GM21360 (cell line): ENCODE results near the gene ALPK1.
A peak's percentile ranks its signal among the peaks of the same experiment; 100 is the strongest.
"Not testable (repeated sequence)": the region's sequence is repeated elsewhere in the genome, so short reads cannot be mapped to it uniquely, and the experiment has no call there.

Source experiments
- ATAC-seq: cut with Tn5 transposase; IDR thresholded peaks from one replicate; pipeline ENCODE4 v1.9.1; 2021; ENCODE audit warnings: mild to moderate bottlenecking, moderate library complexity; ENCODE audit not compliant: unreplicated experiment

Gene ALPK1

GRCh38 chr4:112284166-112284565 lies 13.0 kb upstream of the ALPK1 start:
- no peak for ATAC-seq

- ATAC-seq: no peak
Measured at GRCh38 chr4:112284662-112285411, 12.3 kb upstream of the ALPK1 start.

DNA sequence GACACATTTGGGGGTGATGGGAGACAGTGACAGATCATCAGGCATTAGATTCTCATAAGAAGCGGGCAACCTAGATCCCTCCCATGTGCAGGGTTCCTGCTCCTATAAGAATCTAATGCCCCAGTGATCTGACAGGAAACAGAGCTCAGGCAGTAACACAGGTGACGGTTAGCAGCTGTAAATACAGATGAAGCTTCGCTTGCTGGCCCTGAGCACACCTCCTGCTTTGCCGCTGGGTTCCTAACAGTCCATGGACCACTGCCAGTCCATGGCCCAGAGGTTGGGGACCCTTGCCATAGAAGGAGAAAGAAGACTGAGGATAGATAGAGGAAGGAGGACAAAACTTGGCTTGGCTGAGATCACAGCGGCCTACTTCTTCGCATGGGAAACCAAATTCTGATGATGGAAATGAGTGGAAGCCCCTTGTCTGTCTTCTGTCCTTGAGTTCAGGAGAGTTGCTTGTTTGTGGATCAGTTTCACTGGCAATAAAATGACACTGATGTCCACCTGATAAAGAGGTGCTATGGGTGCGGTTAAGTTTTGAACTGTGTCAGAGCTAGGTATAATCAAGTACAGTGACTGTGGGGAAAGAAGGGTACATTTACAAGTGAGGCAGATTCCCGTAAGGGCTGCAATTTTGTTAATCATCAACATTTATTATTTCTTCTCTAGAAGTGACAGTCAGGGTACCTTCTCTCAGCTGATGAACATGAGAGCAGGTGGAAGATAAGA lies 9.7 kb upstream of the ALPK1 start:
- ATAC-seq: peak; percentile 27

DNA sequence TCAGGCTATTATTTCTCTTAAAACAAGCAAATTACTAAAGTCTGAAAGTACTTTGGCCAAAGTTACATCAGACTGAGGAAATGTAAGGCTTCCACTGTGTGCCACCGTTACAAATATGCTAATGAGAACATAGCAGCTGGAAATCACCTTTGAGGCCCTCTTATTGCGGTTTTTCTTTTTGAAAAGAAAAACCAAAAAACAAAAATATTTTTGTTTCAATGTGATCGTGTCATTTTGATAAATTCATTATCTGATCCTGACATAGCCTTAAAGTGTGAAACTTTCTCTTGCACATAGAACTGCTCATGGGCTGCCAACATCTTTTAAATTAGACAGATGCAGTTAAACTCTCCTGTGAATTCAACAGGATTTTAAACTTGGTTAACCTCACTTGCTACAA lies 8.7 kb upstream of the ALPK1 start:
- peak; percentile 26 for ATAC-seq

GRCh38 chr4:112289407-112290253 lies 7.5 kb upstream of the ALPK1 start:
- no peak for ATAC-seq

GRCh38 chr4:112290341-112290740 lies 6.8 kb upstream of the ALPK1 start:
- ATAC-seq: peak; percentile 29

DNA sequence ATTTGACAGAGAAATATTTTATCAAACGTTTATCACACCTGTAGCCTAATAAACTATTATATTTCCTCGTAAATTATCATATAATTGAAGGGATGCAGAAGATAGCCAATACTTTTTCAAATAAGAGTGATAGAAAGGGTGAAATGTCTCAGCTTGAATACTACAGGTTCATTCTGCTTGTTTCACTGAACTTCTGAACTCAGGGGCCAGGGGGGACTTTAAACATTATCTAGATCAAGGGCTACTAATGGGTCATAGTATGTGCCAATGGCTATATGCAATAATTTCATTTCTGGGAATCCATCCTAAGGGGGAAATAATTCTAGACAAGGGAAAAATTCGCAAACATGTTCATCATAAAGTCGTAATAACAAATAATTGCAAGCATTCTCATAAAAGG lies 2.6 kb downstream of the ALPK1 start:
- ATAC-seq: no peak

- peak; percentile 52 for ATAC-seq
Measured at GRCh38 chr4:112302320-112303274, 5.4 kb downstream of the ALPK1 start.

GRCh38 chr4:112305477-112305876 lies 8.3 kb downstream of the ALPK1 start:
- ATAC-seq: not testable (repeated sequence)

DNA sequence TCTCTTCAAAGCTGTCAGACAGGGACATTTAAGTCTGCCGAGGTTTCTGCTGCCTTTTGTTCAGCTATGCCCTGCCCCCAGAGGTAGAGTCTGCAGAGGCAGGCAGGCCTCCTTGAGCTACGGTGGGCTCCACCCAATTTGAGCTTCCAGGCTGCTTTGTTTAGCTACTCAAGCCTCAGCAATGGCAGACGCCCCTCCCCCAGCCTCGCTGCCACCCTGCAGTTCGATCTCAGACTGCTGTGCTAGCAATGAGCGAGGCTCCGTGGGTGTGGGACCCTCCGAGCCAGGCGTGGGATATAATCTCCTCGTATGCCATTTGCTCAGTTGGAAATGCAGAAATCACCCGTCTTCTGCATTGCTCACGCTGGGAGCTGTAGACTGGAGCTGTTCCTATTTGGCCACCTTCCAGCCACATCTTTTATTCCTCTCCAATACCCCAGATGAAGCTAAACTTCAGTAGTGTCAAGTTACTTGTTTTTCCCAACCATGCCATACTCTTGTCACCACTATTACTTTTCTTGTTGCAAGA lies 12.2 kb downstream of the ALPK1 start:
- ATAC-seq: not testable (repeated sequence)

DNA sequence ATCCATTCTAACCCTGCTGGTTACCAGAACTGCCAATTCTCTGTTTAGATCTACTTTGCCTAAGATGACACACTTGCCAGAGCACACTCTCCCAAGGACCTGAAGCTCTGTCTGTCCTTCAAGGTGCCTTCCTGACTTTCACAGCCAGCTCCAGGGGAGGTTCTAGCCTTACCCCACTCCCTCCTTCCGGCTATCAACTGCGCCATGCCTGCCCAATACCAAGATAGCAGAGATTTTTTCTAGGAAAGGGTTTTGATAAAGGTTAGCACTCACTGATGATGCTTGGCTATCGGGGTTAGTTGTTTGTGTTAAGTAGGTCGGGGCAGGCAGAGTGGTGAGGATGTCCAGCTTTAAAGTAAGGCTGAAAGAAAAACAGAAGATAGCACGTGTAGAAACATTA lies 14.3 kb downstream of the ALPK1 start:
- no peak for ATAC-seq

- ATAC-seq: peak; percentile 89
Measured at GRCh38 chr4:112312610-112313239, 15.6 kb downstream of the ALPK1 start.

DNA sequence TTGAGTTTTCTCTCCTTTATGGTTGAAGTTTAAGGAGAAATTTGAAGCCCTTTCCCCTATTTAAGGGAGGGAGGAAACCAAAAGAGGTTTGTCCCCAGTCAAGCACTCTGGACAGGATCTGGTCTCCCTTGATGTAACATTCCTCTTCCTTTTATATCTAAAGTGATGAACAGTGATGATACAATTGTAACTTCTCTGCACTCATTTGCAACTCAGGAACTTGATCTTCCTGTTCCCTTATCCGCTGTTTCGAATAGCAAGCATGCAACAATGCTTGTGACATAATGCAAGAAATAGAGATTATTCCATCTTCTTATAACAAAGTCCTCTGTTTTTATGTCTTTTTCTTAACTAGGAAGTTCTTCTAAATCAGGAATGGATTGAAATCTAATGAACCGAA lies 18.3 kb downstream of the ALPK1 start:
- ATAC-seq: no peak

GRCh38 chr4:112316360-112316759 lies 19.2 kb downstream of the ALPK1 start:
- ATAC-seq: no peak

DNA sequence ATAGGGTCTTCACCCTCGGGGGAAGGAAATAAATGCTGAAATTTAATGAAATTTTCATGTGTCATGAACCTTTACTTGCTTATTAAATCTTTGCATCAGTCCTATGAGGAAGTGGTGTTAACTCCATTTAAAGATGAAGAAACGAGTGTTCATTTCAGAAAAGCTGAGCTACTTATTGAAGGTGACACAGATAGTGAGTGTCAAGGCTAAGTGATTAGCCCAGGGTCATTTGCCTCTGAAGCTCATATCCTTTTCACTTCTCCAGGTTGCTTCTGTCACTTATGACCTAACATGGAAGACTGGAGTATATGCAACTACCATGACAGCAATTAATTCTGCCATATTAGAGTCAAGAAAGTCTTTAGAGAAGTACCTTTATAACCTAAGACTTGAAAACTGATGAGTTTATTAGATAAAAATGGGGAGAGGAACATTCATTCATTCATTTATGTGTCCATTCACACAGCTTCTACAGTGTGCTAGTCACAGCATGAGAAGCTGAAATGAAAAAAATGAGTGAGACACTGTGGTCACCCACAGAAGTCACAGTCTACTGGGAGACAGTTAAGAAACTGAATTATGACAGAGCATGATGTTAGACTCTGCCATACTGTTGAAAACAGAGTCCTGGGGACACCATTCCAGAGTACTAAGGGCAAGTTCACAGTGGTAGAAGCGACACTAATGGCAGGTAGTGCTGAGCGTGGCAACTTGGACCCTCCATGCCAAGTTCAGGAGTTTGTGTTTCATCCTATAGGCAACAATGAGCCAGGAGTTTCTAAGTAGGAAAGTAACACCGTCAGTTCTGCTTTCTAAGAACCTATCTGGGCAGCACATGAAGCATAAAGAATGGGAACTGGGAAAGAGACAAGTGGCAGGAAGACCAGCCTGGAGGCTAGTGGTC lies 21.3 kb downstream of the ALPK1 start:
- peak; percentile 90 for ATAC-seq

DNA sequence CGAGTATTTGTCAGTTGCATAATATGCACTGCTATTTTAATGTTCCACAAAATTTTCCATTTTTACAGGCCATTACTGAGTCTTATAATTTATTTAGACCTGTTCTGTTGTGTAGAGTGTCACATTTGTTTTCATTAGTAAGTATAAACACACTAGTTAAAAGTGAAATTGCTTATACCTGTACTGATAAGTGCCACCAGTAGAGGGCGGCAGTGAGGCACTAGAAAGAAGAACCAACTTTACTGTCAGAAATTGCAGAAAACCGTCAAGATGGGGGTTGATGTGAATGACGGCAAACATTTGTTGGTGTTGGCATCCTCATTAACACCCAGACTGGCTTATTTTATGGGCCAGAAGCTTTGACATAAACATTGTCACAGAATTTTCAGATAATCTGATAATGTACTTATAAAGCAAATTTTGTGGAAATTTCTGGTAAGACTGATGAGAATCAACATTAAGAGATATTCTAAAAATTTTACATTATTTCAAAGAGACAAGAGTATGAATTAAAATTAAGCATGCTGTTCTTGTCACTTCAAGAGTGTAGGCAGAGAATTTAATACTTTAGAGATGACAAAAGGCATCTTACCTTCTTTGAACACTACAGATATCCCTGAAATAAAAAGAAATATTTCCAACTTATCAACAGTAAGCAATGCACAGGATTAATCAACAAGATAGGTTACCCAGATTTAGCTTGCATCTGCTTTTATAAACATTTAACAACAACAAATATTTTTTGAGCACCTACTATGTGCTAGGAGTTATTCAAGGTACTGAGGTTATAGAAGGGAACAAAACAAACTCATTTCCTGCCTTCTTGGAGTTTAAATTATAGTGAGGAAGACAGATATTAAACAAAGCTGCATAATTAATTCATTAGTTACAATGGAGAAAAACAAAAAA lies 24.9 kb downstream of the ALPK1 start:
- ATAC-seq: no peak

- no peak for ATAC-seq
Measured at GRCh38 chr4:112322866-112323265, 25.7 kb downstream of the ALPK1 start.

GRCh38 chr4:112325530-112325929 lies 28.4 kb downstream of the ALPK1 start:
- ATAC-seq: no peak
